Panc1 (cell line): ENCODE results near the gene WWOX. TPM values are rescaled to one million over a fixed set of nuclear protein-coding genes. Genes with fewer than 3 reads are reported as not detected.

Experiments
- ATAC-seq: fragments of 200-7000 bp; cut with Tn5 transposase; 2 replicates; pipeline ENCODE4 v1.9.1; 2020; ENCODE audit warnings: mild to moderate bottlenecking, moderate library complexity
- BruUV-seq: library from RNA; stranded (reverse); fragments of 400-500 nt; replicated peaks from 2 replicates; lab custom pipeline; 2021; lab: Mats Ljungman, UMichigan
- CTCF ChIA-PET: fragments of 300-600 bp; sonication (Branson Sonifier 250); formaldehyde crosslinking; loops from one replicate; lab custom pipeline; 2022; ENCODE audit warnings: antibody characterized with exemption; lab: Charles Lee
- POLR2A ChIA-PET: fragments of 300-600 bp; sonication (Branson Sonifier 250); formaldehyde crosslinking; loops from one replicate; lab custom pipeline; 2022; ENCODE audit warnings: antibody characterized with exemption; lab: Charles Lee
- DNase-seq: peaks from one replicate; pipeline ENCODE4 v3.0.0-alpha.2; 2010; ENCODE audit warnings: low read depth, low spot score
- H3K27ac ChIP-seq: 2 replicates; pipeline ENCODE4 v1.5.1; 2011; ENCODE audit warnings: mild to moderate bottlenecking, low read length, inconsistent platforms
- H3K27me3 ChIP-seq: fragments of 200-500 bp; sonication (Bioruptor generic); 2 replicates; pipeline ENCODE4 v1.6.0; 2014; ENCODE audit warnings: low read length, inconsistent platforms; ENCODE audit not compliant: control insufficient read depth, insufficient read depth
- H3K36me3 ChIP-seq: fragments of 200-500 bp; sonication (Bioruptor generic); 2 replicates; pipeline ENCODE4 v1.5.1; 2014; ENCODE audit warnings: inconsistent platforms, mild to moderate bottlenecking, low read length, moderate library complexity; ENCODE audit not compliant: control insufficient read depth, insufficient read depth
- H3K4me1 ChIP-seq: 2 replicates; pipeline ENCODE4 v1.5.1; 2011; ENCODE audit warnings: inconsistent platforms, mild to moderate bottlenecking, low read length, moderate library complexity; ENCODE audit not compliant: control insufficient read depth, insufficient read depth
- H3K4me3 ChIP-seq, 2 experiments: 2 replicates each; pipeline ENCODE4 v1.5.1; 2011 to 2012; ENCODE audit warnings: low read depth in 2 of 2, low read length in 2 of 2, mild to moderate bottlenecking in 2 of 2, inconsistent platforms in 1 of 2, moderate library complexity in 1 of 2
- H3K9me3 ChIP-seq: fragments of 200-500 bp; sonication (Bioruptor generic); 2 replicates; pipeline ENCODE4 v1.5.1; 2014; ENCODE audit warnings: low read depth, mild to moderate bottlenecking, inconsistent platforms, low read length, moderate library complexity; ENCODE audit not compliant: control insufficient read depth, insufficient read depth
- POLR2AphosphoS5 ChIP-seq: IDR thresholded peaks from 2 replicates; pipeline ENCODE4 v1.6.1; 2012; ENCODE audit warnings: mild to moderate bottlenecking, low read depth, low read length, moderate library complexity
- SIN3A ChIP-seq: IDR thresholded peaks from 2 replicates; pipeline ENCODE4 v1.6.1; 2012; ENCODE audit warnings: low read depth, mild to moderate bottlenecking, low read length, moderate library complexity, borderline replicate concordance; ENCODE audit not compliant: insufficient read depth
- TCF7L2 ChIP-seq: IDR thresholded peaks from 2 replicates; pipeline ENCODE4 v1.6.1; 2011; ENCODE audit warnings: mild to moderate bottlenecking, low read depth, low read length, inconsistent platforms
- in situ Hi-C: cut with HindIII; loops from 2 replicates; pipeline ENCODE4 v1.10.0; 2016; ENCODE audit warnings: low sequenced_read_pairs, low pct_unique_long_range_greater_than_20kb
- intact Hi-C: fragments of 100-400 bp; cut with micrococcal nuclease; formaldehyde crosslinking; loops from one replicate; pipeline ENCODE4 v1.10.0; 2022; ENCODE audit not compliant: unreplicated experiment
- total RNA-seq: library from RNA; stranded (reverse); gene quantifications from one replicate; pipeline ENCODE4 v1.2.1, GENCODE V29; 2021; ENCODE audit not compliant: unreplicated experiment
- TF ChIP-seq, protein P1 (sequence below), 2 experiments: IDR thresholded peaks; 2 replicates each; pipeline ENCODE4 v1.6.1; 2011 to 2012; ENCODE audit warnings: low read depth in 2 of 2, control low read depth in 1 of 2, low read length in 1 of 2, mild to moderate bottlenecking in 1 of 2, moderate library complexity in 1 of 2; ENCODE audit not compliant: insufficient read depth in 1 of 2
- TF ChIP-seq, protein P2 (sequence below): fragments of 450-650 bp; IDR thresholded peaks from 2 replicates; pipeline ENCODE4 v1.5.1; 2017; ENCODE audit warnings: mild to moderate bottlenecking

Gene WWOX
- total RNA-seq, 1 experiment from 2014 or later, result 12.5 TPM

DNA sequence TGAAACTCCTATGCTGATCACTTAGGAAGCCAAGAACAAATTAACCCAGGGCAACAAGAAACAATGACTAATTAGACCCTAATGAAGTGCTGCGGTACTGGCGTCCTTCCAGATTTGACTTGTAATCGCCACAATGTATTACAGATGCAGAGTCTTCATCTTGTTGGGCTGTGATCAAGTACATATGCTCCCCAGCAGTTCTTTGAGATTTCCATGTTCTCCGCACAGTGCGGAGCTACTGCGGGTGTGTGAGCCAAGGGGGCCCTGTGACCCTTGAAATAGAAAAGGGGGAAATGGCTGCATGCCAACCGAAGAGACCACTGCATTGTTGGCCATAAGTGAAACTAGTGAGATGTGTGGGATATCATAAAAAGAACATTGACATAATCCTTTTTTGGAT is 1031.2 kb downstream of the WWOX start:
- no peaks in the 10 kb centered on the region for H3K9me3 ChIP-seq
- ATAC-seq (no peak), DNase-seq (no peak)
- TF ChIP-seq, protein P1, sequence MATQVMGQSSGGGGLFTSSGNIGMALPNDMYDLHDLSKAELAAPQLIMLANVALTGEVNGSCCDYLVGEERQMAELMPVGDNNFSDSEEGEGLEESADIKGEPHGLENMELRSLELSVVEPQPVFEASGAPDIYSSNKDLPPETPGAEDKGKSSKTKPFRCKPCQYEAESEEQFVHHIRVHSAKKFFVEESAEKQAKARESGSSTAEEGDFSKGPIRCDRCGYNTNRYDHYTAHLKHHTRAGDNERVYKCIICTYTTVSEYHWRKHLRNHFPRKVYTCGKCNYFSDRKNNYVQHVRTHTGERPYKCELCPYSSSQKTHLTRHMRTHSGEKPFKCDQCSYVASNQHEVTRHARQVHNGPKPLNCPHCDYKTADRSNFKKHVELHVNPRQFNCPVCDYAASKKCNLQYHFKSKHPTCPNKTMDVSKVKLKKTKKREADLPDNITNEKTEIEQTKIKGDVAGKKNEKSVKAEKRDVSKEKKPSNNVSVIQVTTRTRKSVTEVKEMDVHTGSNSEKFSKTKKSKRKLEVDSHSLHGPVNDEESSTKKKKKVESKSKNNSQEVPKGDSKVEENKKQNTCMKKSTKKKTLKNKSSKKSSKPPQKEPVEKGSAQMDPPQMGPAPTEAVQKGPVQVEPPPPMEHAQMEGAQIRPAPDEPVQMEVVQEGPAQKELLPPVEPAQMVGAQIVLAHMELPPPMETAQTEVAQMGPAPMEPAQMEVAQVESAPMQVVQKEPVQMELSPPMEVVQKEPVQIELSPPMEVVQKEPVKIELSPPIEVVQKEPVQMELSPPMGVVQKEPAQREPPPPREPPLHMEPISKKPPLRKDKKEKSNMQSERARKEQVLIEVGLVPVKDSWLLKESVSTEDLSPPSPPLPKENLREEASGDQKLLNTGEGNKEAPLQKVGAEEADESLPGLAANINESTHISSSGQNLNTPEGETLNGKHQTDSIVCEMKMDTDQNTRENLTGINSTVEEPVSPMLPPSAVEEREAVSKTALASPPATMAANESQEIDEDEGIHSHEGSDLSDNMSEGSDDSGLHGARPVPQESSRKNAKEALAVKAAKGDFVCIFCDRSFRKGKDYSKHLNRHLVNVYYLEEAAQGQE (IDR thresholded peaks at IDR 0.05; ENCODE audit: insufficient read depth in 1 of 2, low read depth in 2 of 2, low read length in 1 of 2), result no peak
- TF ChIP-seq POLR2AphosphoS5, result no peak
- no peak for TF ChIP-seq TCF7L2
- TF ChIP-seq, protein P2, sequence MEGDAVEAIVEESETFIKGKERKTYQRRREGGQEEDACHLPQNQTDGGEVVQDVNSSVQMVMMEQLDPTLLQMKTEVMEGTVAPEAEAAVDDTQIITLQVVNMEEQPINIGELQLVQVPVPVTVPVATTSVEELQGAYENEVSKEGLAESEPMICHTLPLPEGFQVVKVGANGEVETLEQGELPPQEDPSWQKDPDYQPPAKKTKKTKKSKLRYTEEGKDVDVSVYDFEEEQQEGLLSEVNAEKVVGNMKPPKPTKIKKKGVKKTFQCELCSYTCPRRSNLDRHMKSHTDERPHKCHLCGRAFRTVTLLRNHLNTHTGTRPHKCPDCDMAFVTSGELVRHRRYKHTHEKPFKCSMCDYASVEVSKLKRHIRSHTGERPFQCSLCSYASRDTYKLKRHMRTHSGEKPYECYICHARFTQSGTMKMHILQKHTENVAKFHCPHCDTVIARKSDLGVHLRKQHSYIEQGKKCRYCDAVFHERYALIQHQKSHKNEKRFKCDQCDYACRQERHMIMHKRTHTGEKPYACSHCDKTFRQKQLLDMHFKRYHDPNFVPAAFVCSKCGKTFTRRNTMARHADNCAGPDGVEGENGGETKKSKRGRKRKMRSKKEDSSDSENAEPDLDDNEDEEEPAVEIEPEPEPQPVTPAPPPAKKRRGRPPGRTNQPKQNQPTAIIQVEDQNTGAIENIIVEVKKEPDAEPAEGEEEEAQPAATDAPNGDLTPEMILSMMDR, result no peak
- no peak for TF ChIP-seq SIN3A
- no peaks in the 10 kb centered on the region for H3K4me1 ChIP-seq
- no peak overlapping the region for H3K27ac ChIP-seq
- no TSS peak for BruUV-seq
- H3K4me3 ChIP-seq, result no peak overlapping the region
- intact Hi-C loops, result no loop called here
- CTCF ChIA-PET, result no interaction called here
- in situ Hi-C loops, result no loop called here
- POLR2A ChIA-PET, result no interaction called here
- H3K27me3 ChIP-seq, result no peaks in the 10 kb centered on the region
- H3K36me3 ChIP-seq, result no peaks in the 10 kb centered on the region

DNA sequence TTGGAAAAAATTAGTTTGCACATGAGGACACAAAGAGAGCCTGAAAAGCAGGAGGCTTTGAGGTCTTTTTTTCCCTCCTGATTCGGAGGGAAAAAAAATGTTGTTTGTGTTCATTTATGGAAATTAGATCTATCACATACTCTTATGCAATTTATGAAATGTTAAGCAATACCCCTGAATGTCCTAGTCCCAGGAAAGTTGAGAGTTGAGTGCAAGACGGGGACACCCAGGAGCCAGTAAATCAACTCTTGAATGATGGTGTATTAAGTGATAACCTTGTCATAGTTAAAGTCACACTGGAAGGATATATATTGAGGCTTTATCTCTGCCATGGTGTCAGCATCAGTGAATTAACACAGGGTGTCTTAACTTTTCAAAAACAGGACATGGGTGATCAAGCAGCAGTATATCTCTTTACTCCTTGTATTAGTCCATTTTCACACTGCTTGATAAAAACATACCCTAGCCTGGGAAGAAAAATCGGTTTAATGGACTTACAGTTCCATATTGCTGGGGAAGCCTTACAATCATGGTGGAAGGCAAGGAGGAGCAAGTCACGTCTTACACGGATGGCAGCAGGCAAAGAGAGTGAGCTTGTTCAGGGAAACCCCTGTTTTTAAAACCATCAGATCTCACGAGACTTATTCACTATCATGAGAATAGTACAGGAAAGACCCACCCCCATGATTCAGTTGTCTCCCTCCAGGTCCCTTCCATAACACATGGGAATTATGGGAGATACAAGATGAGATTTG is 1032.0 kb downstream of the WWOX start:
- intact Hi-C loops (no loop called here), in situ Hi-C loops (no loop called here)
- Histone ChIP-seq H3K4me1 (no peaks in the 10 kb centered on the region), H3K36me3 (no peaks in the 10 kb centered on the region), H3K9me3 (no peaks in the 10 kb centered on the region), H3K4me3 (no peak overlapping the region), H3K27ac (no peak overlapping the region), H3K27me3 (no peaks in the 10 kb centered on the region)
- ATAC-seq, result no peak
- no TSS peak for BruUV-seq
- no peak for DNase-seq
- ChIA-PET CTCF (no interaction called here), POLR2A (no interaction called here)
- TF ChIP-seq POLR2AphosphoS5 (no peak), TCF7L2 (no peak), SIN3A (no peak)
- TF ChIP-seq, protein P1 (IDR thresholded peaks at IDR 0.05; ENCODE audit: insufficient read depth in 1 of 2, low read depth in 2 of 2, low read length in 1 of 2), result no peak
- TF ChIP-seq, protein P2, result no peak
